Liver (tissue), 9 donors: ENCODE measurements around the gene ALG12. TPM values are rescaled to one million over a fixed set of nuclear protein-coding genes. Genes with fewer than 3 reads are reported as not detected.
A peak's percentile ranks its signal among the peaks of the same experiment; 100 is the strongest.

Source experiments
- DNase-seq: peaks from one replicate; pipeline ENCODE4 v3.0.0-alpha.2; 2017; ENCODE audit warnings: low spot score
- H3K27ac ChIP-seq, 2 donors: one replicate each; pipeline ENCODE4 v1.7.0; 2013; ENCODE audit warnings: inconsistent platforms in 2 of 2, low read length in 2 of 2, control low read depth in 1 of 2, low read depth in 1 of 2, mild to moderate bottlenecking in 1 of 2
- H3K27me3 ChIP-seq, 4 donors: one replicate each; pipeline versions ENCODE4 v1.6.1 to v1.7.0; 2013; ENCODE audit warnings: low read length in 3 of 4, inconsistent platforms in 1 of 4, mild to moderate bottlenecking in 1 of 4, moderate library complexity in 1 of 4; ENCODE audit not compliant: control insufficient read depth in 4 of 4, insufficient read depth in 4 of 4
- H3K36me3 ChIP-seq, 4 donors: one replicate each; pipeline versions ENCODE4 v1.6.1 to v1.7.0; 2013; ENCODE audit warnings: low read length in 3 of 4, mild to moderate bottlenecking in 3 of 4, low read depth in 1 of 4, moderate library complexity in 1 of 4; ENCODE audit not compliant: control insufficient read depth in 4 of 4, insufficient read depth in 3 of 4
- H3K4me1 ChIP-seq, 4 donors: one replicate each; pipeline versions ENCODE4 v1.6.1 to v1.7.0; 2013; ENCODE audit warnings: low read length in 3 of 4, mild to moderate bottlenecking in 3 of 4, moderate library complexity in 1 of 4; ENCODE audit not compliant: control insufficient read depth in 4 of 4, insufficient read depth in 4 of 4
- H3K4me3 ChIP-seq, 3 donors: one replicate each; pipeline versions ENCODE4 v1.6.1 to v1.7.0; 2013; ENCODE audit warnings: low read length in 3 of 3, control low read depth in 1 of 3, low read depth in 1 of 3, mild to moderate bottlenecking in 1 of 3
- H3K9ac ChIP-seq, 2 donors: one replicate each; pipeline ENCODE4 v1.7.0; 2013; ENCODE audit warnings: low read length in 2 of 2, mild to moderate bottlenecking in 2 of 2, moderate library complexity in 2 of 2, control low read depth in 1 of 2, low read depth in 1 of 2
- H3K9me3 ChIP-seq, 4 donors: one replicate each; pipeline versions ENCODE4 v1.6.1 to v1.7.0; 2013; ENCODE audit warnings: low read length in 3 of 4; ENCODE audit not compliant: control insufficient read depth in 4 of 4
- EGR1 ChIP-seq, 2 donors: IDR thresholded peaks; 2 replicates each; pipeline ENCODE4 v1.6.1; 2016 to 2018; ENCODE audit warnings: antibody characterized with exemption in 2 of 2, low read depth in 2 of 2
- FOXA1 ChIP-seq: IDR thresholded peaks from 2 replicates; pipeline ENCODE4 v1.6.1; 2016; ENCODE audit warnings: antibody characterized with exemption
- FOXA2 ChIP-seq: IDR thresholded peaks from 2 replicates; pipeline ENCODE4 v1.6.1; 2016; ENCODE audit warnings: antibody characterized with exemption
- GABPA ChIP-seq, 2 donors: IDR thresholded peaks in 1 of 2; conservative IDR thresholded peaks in 1 of 2; 2 replicates each; pipeline ENCODE4 v1.6.1; 2016; ENCODE audit warnings: antibody characterized with exemption in 2 of 2, mild to moderate bottlenecking in 1 of 2, moderate library complexity in 1 of 2
- HNF4A ChIP-seq, 2 donors: conservative IDR thresholded peaks; 2 replicates each; pipeline ENCODE4 v1.6.1; 2016; ENCODE audit warnings: antibody characterized with exemption in 2 of 2, mild to moderate bottlenecking in 2 of 2
- HNF4G ChIP-seq: IDR thresholded peaks from 2 replicates; pipeline ENCODE4 v1.6.1; 2016; ENCODE audit warnings: antibody characterized with exemption
- JUND ChIP-seq, 2 donors: IDR thresholded peaks; 2 replicates each; pipeline ENCODE4 v1.6.1; 2016; ENCODE audit warnings: antibody characterized with exemption in 2 of 2
- NR2F2 ChIP-seq: IDR thresholded peaks from 2 replicates; pipeline ENCODE4 v1.6.1; 2016; ENCODE audit warnings: antibody characterized with exemption
- RAD21 ChIP-seq, 2 donors: IDR thresholded peaks; 2 replicates each; pipeline ENCODE4 v1.6.1; 2016; ENCODE audit warnings: antibody characterized with exemption in 2 of 2, mild to moderate bottlenecking in 2 of 2
- RXRA ChIP-seq, 2 donors: IDR thresholded peaks; 2 replicates each; pipeline ENCODE4 v1.6.1; 2017 to 2018; ENCODE audit warnings: antibody characterized with exemption in 2 of 2, mild to moderate bottlenecking in 1 of 2
- SP1 ChIP-seq: IDR thresholded peaks from 2 replicates; pipeline ENCODE4 v1.6.1; 2018; ENCODE audit warnings: antibody characterized with exemption, mild to moderate bottlenecking
- TAF1 ChIP-seq: conservative IDR thresholded peaks from 2 replicates; pipeline ENCODE4 v1.6.1; 2016; ENCODE audit warnings: antibody characterized with exemption, mild to moderate bottlenecking
- YY1 ChIP-seq: IDR thresholded peaks from 2 replicates; pipeline ENCODE4 v1.6.1; 2016; ENCODE audit warnings: antibody characterized with exemption, mild to moderate bottlenecking
- WGBS: extraction: QIAGEN DNeasy Blood & Tissue Kit; methylation state at CpG from one replicate; pipeline ENCODE4 v1.1.7; 2013; 5-methylcytosine and 5-hydroxymethylcytosine counted together
- polyA plus RNA-seq, 2 donors: library from polyadenylated mRNA; stranded (reverse) in 1 of 2; unstranded in 1 of 2; fragments of 200-250 nt in 1 of 2; fragments of >200 nt in 1 of 2; fragmentation: Nextera tagmentation in 1 of 2; extraction: Ambion mirVana in 1 of 2; gene quantifications; one replicate each; pipeline versions ENCODE4 v1.2.1 to v1.2.3, GENCODE V29; 2013 to 2015
- total RNA-seq, 2 donors: library from RNA; depleted of rRNA; stranded (reverse); fragments of >200 nt; gene quantifications; one replicate each; pipeline ENCODE4 v1.2.3, GENCODE V29; 2014
- TF ChIP-seq, protein P1 (sequence below): IDR thresholded peaks from 2 replicates; pipeline ENCODE4 v1.6.1; 2016; ENCODE audit warnings: antibody characterized with exemption
- TF ChIP-seq, protein P2 (sequence below): IDR thresholded peaks from 2 replicates; pipeline ENCODE4 v1.6.1; 2016; ENCODE audit warnings: antibody characterized with exemption
- TF ChIP-seq, protein P3 (sequence below): IDR thresholded peaks from 2 replicates; pipeline ENCODE4 v1.6.1; 2016; ENCODE audit warnings: antibody characterized with exemption, mild to moderate bottlenecking
- TF ChIP-seq, protein P4 (sequence below): IDR thresholded peaks from 2 replicates; pipeline ENCODE4 v1.6.1; 2016; ENCODE audit warnings: antibody characterized with exemption
- TF ChIP-seq, protein P5 (sequence below): fragments of 150-350 bp; IDR thresholded peaks from 2 replicates; pipeline ENCODE4 v1.5.1; 2017; ENCODE audit warnings: improper control_type of control experiment, low read depth, low read length; ENCODE audit not compliant: missing input control
- donor health status: healthy.
- donor health status: healthy.
- donor health status: healthy.
- donor health status: healthy.
- donor health status: healthy.

Gene ALG12
- total and polyA plus RNA-seq, 4 donors: 10.4 to 20.2 (median 14.0) TPM

DNA sequence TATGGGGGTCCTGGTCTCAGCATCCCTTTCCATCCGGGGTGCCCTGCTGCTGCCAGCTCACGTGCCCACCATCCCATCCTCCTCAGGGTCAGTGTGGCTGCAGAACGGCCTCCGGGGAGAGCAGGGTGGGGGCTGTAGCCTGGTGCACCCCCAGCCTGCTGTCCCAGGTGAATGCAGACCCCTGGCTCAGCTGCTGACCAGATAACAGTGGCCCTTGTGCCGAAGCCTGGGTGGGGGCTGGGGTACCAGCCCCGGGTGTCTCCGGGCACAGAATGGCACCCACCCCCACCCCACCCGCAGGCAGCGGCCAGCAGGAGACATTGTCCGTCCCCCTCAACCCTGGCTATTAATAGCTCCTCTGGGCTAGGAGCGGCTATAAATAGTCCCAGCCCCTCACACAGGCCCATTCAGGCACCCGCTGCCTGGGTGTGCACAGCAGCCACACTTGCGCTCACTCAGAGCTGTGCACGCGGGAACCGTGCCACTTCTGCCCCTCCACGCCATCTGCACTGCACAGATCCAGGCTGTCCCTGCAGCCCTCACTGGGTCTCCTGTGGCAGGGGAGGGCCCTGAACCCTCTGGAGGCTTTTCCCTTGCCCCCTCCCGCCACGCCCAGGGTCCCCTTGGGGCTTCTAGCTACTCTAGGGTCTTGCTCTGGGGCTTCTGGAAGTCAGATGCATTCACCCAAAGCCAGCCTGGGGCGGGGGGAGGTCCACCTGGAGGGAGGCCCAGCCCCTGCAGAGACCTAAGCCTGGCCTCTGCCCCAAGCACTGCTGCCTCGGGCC lies 18.9 kb upstream of the ALG12 start:
- Histone ChIP-seq H3K9me3 (no peaks in the 10 kb centered on the region), H3K27ac (peak overlapping the region; percentile 74), H3K9ac (no peak overlapping the region), H3K4me1 (peaks cover 5 to 41% (median 31%) of the 10 kb centered on the region in 4 donors), H3K36me3 (no peaks in the 10 kb centered on the region), H3K4me3 (no peak overlapping the region), H3K27me3 (no peaks in the 10 kb centered on the region)
- TF ChIP-seq RAD21 (IDR thresholded peaks at IDR 0.05): no peak
- peak; percentile 37 for TF ChIP-seq TAF1
- DNase-seq: no peak
- WGBS: 73% methylated on average over 21 of the region's 21 CpGs

DNA sequence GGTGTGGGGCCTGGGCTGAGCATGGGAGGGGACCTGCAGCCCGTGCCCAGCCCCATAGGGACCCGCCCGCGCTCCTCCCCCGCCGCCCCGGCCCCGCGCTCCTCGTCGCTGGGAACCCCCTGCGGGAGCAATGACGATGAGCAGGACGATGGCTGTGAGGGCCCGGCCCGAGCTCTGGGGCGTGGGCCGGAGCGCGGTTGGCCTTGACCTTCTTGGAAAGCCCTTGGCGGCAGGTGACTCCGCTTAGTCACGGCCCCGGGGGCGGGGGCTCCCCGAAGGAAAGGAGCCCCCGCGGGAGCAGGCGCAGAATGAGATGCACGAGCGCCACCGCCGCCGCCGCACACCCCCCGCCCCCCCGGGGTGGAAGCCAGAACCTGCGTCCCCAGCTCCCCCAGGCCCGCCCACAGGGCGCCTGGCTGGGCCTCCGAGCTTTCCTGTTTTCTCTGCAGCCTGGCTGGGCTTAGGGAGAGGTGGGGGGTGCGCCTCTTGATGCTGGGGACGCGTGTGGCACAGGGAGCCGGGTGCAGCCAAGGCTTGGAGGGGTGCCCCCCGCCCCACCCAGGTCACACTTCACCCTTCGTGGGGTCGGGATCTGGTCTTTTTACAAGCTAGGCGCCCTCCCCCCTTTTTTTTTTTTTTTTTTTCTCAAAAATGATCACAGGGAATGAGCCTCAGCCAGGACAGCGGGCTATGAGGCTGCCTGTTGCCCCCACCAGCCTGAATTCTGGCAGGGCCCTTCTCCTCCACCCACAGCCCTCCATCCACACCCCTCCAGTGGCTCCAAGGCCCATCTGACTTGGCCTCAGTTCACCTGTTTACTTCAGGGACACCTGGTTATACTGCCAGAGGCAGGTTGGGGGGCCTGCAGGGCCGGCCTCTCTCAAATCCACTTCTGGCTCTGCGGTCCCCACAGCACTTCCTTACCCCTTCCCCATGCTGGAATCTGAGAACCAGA lies 18.1 kb upstream of the ALG12 start:
- H3K36me3 ChIP-seq: no peaks in the 10 kb centered on the region
- peaks cover 6 to 42% (median 30%) of the 10 kb centered on the region in 4 donors for H3K4me1 ChIP-seq
- H3K27ac ChIP-seq: peak overlapping the region; percentile 74
- peak overlapping the region in 1 of 3 donors; percentile 38 for H3K4me3 ChIP-seq
- H3K9me3 ChIP-seq: no peaks in the 10 kb centered on the region
- TF ChIP-seq, protein P1, sequence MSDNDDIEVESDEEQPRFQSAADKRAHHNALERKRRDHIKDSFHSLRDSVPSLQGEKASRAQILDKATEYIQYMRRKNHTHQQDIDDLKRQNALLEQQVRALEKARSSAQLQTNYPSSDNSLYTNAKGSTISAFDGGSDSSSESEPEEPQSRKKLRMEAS: no peak
- TF ChIP-seq, protein P2, sequence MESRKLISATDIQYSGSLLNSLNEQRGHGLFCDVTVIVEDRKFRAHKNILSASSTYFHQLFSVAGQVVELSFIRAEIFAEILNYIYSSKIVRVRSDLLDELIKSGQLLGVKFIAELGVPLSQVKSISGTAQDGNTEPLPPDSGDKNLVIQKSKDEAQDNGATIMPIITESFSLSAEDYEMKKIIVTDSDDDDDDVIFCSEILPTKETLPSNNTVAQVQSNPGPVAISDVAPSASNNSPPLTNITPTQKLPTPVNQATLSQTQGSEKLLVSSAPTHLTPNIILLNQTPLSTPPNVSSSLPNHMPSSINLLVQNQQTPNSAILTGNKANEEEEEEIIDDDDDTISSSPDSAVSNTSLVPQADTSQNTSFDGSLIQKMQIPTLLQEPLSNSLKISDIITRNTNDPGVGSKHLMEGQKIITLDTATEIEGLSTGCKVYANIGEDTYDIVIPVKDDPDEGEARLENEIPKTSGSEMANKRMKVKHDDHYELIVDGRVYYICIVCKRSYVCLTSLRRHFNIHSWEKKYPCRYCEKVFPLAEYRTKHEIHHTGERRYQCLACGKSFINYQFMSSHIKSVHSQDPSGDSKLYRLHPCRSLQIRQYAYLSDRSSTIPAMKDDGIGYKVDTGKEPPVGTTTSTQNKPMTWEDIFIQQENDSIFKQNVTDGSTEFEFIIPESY: peak; percentile 16
- no peak for TF ChIP-seq HNF4G
- peak in 1 of 2 donors; percentile 64 for TF ChIP-seq JUND (IDR thresholded peaks at IDR 0.05)
- peak; percentile 20 for TF ChIP-seq FOXA1
- TF ChIP-seq TAF1: no peak
- peak; percentile 50 for TF ChIP-seq SP1
- TF ChIP-seq NR2F2: peak; percentile 62
- peak in 1 of 2 donors; percentile 56 for TF ChIP-seq HNF4A (conservative IDR thresholded peaks at IDR 0.05)
- TF ChIP-seq, protein P3, sequence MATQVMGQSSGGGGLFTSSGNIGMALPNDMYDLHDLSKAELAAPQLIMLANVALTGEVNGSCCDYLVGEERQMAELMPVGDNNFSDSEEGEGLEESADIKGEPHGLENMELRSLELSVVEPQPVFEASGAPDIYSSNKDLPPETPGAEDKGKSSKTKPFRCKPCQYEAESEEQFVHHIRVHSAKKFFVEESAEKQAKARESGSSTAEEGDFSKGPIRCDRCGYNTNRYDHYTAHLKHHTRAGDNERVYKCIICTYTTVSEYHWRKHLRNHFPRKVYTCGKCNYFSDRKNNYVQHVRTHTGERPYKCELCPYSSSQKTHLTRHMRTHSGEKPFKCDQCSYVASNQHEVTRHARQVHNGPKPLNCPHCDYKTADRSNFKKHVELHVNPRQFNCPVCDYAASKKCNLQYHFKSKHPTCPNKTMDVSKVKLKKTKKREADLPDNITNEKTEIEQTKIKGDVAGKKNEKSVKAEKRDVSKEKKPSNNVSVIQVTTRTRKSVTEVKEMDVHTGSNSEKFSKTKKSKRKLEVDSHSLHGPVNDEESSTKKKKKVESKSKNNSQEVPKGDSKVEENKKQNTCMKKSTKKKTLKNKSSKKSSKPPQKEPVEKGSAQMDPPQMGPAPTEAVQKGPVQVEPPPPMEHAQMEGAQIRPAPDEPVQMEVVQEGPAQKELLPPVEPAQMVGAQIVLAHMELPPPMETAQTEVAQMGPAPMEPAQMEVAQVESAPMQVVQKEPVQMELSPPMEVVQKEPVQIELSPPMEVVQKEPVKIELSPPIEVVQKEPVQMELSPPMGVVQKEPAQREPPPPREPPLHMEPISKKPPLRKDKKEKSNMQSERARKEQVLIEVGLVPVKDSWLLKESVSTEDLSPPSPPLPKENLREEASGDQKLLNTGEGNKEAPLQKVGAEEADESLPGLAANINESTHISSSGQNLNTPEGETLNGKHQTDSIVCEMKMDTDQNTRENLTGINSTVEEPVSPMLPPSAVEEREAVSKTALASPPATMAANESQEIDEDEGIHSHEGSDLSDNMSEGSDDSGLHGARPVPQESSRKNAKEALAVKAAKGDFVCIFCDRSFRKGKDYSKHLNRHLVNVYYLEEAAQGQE: peak; percentile 56
- TF ChIP-seq, protein P4, sequence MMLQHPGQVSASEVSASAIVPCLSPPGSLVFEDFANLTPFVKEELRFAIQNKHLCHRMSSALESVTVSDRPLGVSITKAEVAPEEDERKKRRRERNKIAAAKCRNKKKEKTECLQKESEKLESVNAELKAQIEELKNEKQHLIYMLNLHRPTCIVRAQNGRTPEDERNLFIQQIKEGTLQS: no peak
- peak; percentile 44 to 76 for TF ChIP-seq RXRA (IDR thresholded peaks at IDR 0.05)
- TF ChIP-seq YY1: peak; percentile 37
- peak in 1 of 2 donors; percentile 25 for TF ChIP-seq GABPA (IDR thresholded peaks at IDR 0.05 in 1 of 2, conservative IDR thresholded peaks at IDR 0.05 in 1 of 2)
- TF ChIP-seq EGR1 (IDR thresholded peaks at IDR 0.05; ENCODE audit: low read depth in 2 of 2): peak in 1 of 2 donors; percentile 57
- TF ChIP-seq FOXA2: no peak
- TF ChIP-seq, protein P5, sequence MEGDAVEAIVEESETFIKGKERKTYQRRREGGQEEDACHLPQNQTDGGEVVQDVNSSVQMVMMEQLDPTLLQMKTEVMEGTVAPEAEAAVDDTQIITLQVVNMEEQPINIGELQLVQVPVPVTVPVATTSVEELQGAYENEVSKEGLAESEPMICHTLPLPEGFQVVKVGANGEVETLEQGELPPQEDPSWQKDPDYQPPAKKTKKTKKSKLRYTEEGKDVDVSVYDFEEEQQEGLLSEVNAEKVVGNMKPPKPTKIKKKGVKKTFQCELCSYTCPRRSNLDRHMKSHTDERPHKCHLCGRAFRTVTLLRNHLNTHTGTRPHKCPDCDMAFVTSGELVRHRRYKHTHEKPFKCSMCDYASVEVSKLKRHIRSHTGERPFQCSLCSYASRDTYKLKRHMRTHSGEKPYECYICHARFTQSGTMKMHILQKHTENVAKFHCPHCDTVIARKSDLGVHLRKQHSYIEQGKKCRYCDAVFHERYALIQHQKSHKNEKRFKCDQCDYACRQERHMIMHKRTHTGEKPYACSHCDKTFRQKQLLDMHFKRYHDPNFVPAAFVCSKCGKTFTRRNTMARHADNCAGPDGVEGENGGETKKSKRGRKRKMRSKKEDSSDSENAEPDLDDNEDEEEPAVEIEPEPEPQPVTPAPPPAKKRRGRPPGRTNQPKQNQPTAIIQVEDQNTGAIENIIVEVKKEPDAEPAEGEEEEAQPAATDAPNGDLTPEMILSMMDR: no peak
- TF ChIP-seq RAD21 (IDR thresholded peaks at IDR 0.05): peak in 1 of 2 donors; percentile 35
- WGBS: 5% methylated on average over 52 of the region's 52 CpGs
- DNase-seq: peak; percentile 55
- H3K27me3 ChIP-seq: no peaks in the 10 kb centered on the region
- peak overlapping the region in 1 of 2 donors; percentile 3 for H3K9ac ChIP-seq
